ENCODE measurements around the gene ADARB2.

The ADARB2 gene

GRCh38 chr10:1320739-1321320 lies 416.5 kb downstream of the ADARB2 start:
- Mint-ChIP-seq H3K4me3 (no peak overlapping the region), H3K9me3 (no peaks in the 10 kb centered on the region), H3K27me3 (peaks cover 9% of the 10 kb centered on the region), H3K27ac (no peak overlapping the region), H3K4me1 (peaks cover under 1% of the 10 kb centered on the region), H3K36me3 (no peaks in the 10 kb centered on the region)

- H3K36me3 Mint-ChIP-seq, result no peaks in the 10 kb centered on the region
- no peaks in the 10 kb centered on the region for H3K9me3 Mint-ChIP-seq
- no peak overlapping the region for H3K27ac Mint-ChIP-seq
Measured at GRCh38 chr10:1316809-1317143, 420.5 kb downstream of the ADARB2 start.

GRCh38 chr10:1316121-1316808 lies 421.1 kb downstream of the ADARB2 start:
- Mint-ChIP-seq H3K4me3 (no peak overlapping the region), H3K27me3 (peaks cover 5% of the 10 kb centered on the region), H3K9me3 (no peaks in the 10 kb centered on the region), H3K27ac (no peak overlapping the region), H3K36me3 (no peaks in the 10 kb centered on the region), H3K4me1 (no peaks in the 10 kb centered on the region)

More at GRCh38 chr10:1316809-1317143, 420.5 kb downstream of the ADARB2 start:
- Mint-ChIP-seq H3K27me3 (peaks cover 5% of the 10 kb centered on the region), H3K4me1 (no peaks in the 10 kb centered on the region), H3K4me3 (no peak overlapping the region)

- no peaks in the 10 kb centered on the region for H3K4me1 Mint-ChIP-seq
- peaks cover 3% of the 10 kb centered on the region for H3K27me3 Mint-ChIP-seq
- H3K36me3 Mint-ChIP-seq, result no peaks in the 10 kb centered on the region
- H3K4me3 Mint-ChIP-seq, result no peak overlapping the region
- no peaks in the 10 kb centered on the region for H3K9me3 Mint-ChIP-seq
- no peak overlapping the region for H3K27ac Mint-ChIP-seq
Measured at GRCh38 chr10:1315178-1315577, 422.1 kb downstream of the ADARB2 start.

- H3K9me3 Mint-ChIP-seq, result no peaks in the 10 kb centered on the region
- H3K27me3 Mint-ChIP-seq, result peaks cover 3% of the 10 kb centered on the region
Measured at GRCh38 chr10:1311726-1312125, 425.6 kb downstream of the ADARB2 start.

GRCh38 chr10:1310271-1310789 lies 427.0 kb downstream of the ADARB2 start:
- H3K27me3 Mint-ChIP-seq, result no peaks in the 10 kb centered on the region
- no peaks in the 10 kb centered on the region for H3K9me3 Mint-ChIP-seq
- no peak overlapping the region for H3K4me3 Mint-ChIP-seq
- no peaks in the 10 kb centered on the region for H3K36me3 Mint-ChIP-seq
- no peaks in the 10 kb centered on the region for H3K4me1 Mint-ChIP-seq
- H3K27ac Mint-ChIP-seq, result no peak overlapping the region

More at GRCh38 chr10:1311726-1312125, 425.6 kb downstream of the ADARB2 start:
- H3K27ac Mint-ChIP-seq, result no peak overlapping the region
- no peak overlapping the region for H3K4me3 Mint-ChIP-seq
- no peaks in the 10 kb centered on the region for H3K36me3 Mint-ChIP-seq
- no peaks in the 10 kb centered on the region for H3K4me1 Mint-ChIP-seq

- no peak overlapping the region for H3K4me3 Mint-ChIP-seq
- no peak overlapping the region for H3K27ac Mint-ChIP-seq
- H3K36me3 Mint-ChIP-seq, result no peaks in the 10 kb centered on the region
- no peaks in the 10 kb centered on the region for H3K9me3 Mint-ChIP-seq
- no peaks in the 10 kb centered on the region for H3K4me1 Mint-ChIP-seq
- no peaks in the 10 kb centered on the region for H3K27me3 Mint-ChIP-seq
Measured at GRCh38 chr10:1309617-1310270, 427.6 kb downstream of the ADARB2 start.

- no peak overlapping the region for H3K27ac Mint-ChIP-seq
- H3K9me3 Mint-ChIP-seq, result no peaks in the 10 kb centered on the region
- H3K36me3 Mint-ChIP-seq, result no peaks in the 10 kb centered on the region
- no peaks in the 10 kb centered on the region for H3K4me1 Mint-ChIP-seq
- H3K27me3 Mint-ChIP-seq, result no peaks in the 10 kb centered on the region
- H3K4me3 Mint-ChIP-seq, result no peak overlapping the region
Measured at GRCh38 chr10:1308962-1309616, 428.2 kb downstream of the ADARB2 start.

GRCh38 chr10:1308173-1308961 lies 429.0 kb downstream of the ADARB2 start:
- Mint-ChIP-seq H3K4me1 (no peaks in the 10 kb centered on the region), H3K27ac (no peak overlapping the region), H3K9me3 (no peaks in the 10 kb centered on the region), H3K36me3 (no peaks in the 10 kb centered on the region), H3K4me3 (no peak overlapping the region), H3K27me3 (no peaks in the 10 kb centered on the region)

- Mint-ChIP-seq H3K27ac (no peak overlapping the region), H3K9me3 (no peaks in the 10 kb centered on the region), H3K4me3 (no peak overlapping the region), H3K4me1 (peaks cover 4% of the 10 kb centered on the region), H3K36me3 (no peaks in the 10 kb centered on the region), H3K27me3 (peaks cover 13% of the 10 kb centered on the region)
Measured at GRCh38 chr10:1301143-1301542, 436.2 kb downstream of the ADARB2 start.

- Mint-ChIP-seq H3K36me3 (no peaks in the 10 kb centered on the region), H3K4me1 (peaks cover 4% of the 10 kb centered on the region), H3K27me3 (peaks cover 13% of the 10 kb centered on the region), H3K4me3 (no peak overlapping the region), H3K9me3 (no peaks in the 10 kb centered on the region), H3K27ac (no peak overlapping the region)
Measured at GRCh38 chr10:1300218-1300617, 437.1 kb downstream of the ADARB2 start.

GRCh38 chr10:1299041-1299726 lies 438.1 kb downstream of the ADARB2 start:
- H3K4me3 Mint-ChIP-seq, result no peak overlapping the region
- no peaks in the 10 kb centered on the region for H3K36me3 Mint-ChIP-seq
- H3K27ac Mint-ChIP-seq, result no peak overlapping the region
- H3K4me1 Mint-ChIP-seq, result peaks cover 4% of the 10 kb centered on the region
- peaks cover 15% of the 10 kb centered on the region for H3K27me3 Mint-ChIP-seq
- H3K9me3 Mint-ChIP-seq, result no peaks in the 10 kb centered on the region

- Mint-ChIP-seq H3K27ac (no peak overlapping the region), H3K9me3 (no peaks in the 10 kb centered on the region), H3K27me3 (peaks cover 15% of the 10 kb centered on the region), H3K4me3 (no peak overlapping the region), H3K4me1 (peaks cover 4% of the 10 kb centered on the region), H3K36me3 (no peaks in the 10 kb centered on the region)
Measured at GRCh38 chr10:1297566-1298301, 439.6 kb downstream of the ADARB2 start.

- Mint-ChIP-seq H3K4me3 (no peak overlapping the region), H3K27me3 (peaks cover 15% of the 10 kb centered on the region), H3K4me1 (peaks cover 4% of the 10 kb centered on the region), H3K9me3 (no peaks in the 10 kb centered on the region), H3K27ac (no peak overlapping the region), H3K36me3 (no peaks in the 10 kb centered on the region)
Measured at GRCh38 chr10:1295756-1296480, 441.4 kb downstream of the ADARB2 start.
